ENCODE results near the gene CD6. TPM values are rescaled to one million over a fixed set of nuclear protein-coding genes. Genes with fewer than 3 reads are reported as not detected.

Gene CD6
- total and polyA plus RNA-seq, 9 donors: 0.42 to 3.4 (median 0.69) TPM

- Histone ChIP-seq H3K9me3 (no peaks in the 10 kb centered on the region), H3K27me3 (no peaks in the 10 kb centered on the region), H3K4me1 (ENCODE audit: insufficient read depth) (no peaks in the 10 kb centered on the region), H3K4me3 (no peak overlapping the region), H3K27ac (no peak overlapping the region), H3K36me3 (no peaks in the 10 kb centered on the region)
- TF ChIP-seq EP300 (IDR thresholded peaks at IDR 0.05): no peak
- no peak for TF ChIP-seq CTCF (IDR thresholded peaks at IDR 0.05)
- TF ChIP-seq POLR2A (IDR thresholded peaks at IDR 0.05): no peak
- no peak for DNase-seq
- intact Hi-C loops (cut with DNase I): no loop called here
- 88 to 97% (median 94%) methylated on average over 8 of the region's 8 CpGs for WGBS, 3 donors
Measured at GRCh38 chr11:60982184-60982583, 10.7 kb downstream of the CD6 start.

GRCh38 chr11:60984149-60984548 lies 12.7 kb downstream of the CD6 start:
- Histone ChIP-seq H3K36me3 (no peaks in the 10 kb centered on the region), H3K9me3 (no peaks in the 10 kb centered on the region), H3K27ac (no peak overlapping the region), H3K4me3 (no peak overlapping the region), H3K27me3 (no peaks in the 10 kb centered on the region), H3K4me1 (ENCODE audit: insufficient read depth) (no peaks in the 10 kb centered on the region)
- whole genome bisulfite sequencing, 3 donors: 70 to 79% (median 74%) methylated on average over 6 of the region's 6 CpGs
- DNase-seq: no peak
- TF ChIP-seq CTCF (IDR thresholded peaks at IDR 0.05) (no peak), POLR2A (IDR thresholded peaks at IDR 0.05) (no peak), EP300 (IDR thresholded peaks at IDR 0.05) (no peak)
- intact Hi-C loops (cut with DNase I): no loop called here

- WGBS, 3 donors: 54 to 61% (median 59%) methylated on average over 4 of the region's 4 CpGs
- no peaks in the 10 kb centered on the region for H3K9me3 ChIP-seq
- no peak for DNase-seq
- intact Hi-C loops (cut with DNase I): no loop called here
- H3K27me3 ChIP-seq: no peaks in the 10 kb centered on the region
- no peaks in the 10 kb centered on the region for H3K4me1 ChIP-seq (ENCODE audit: insufficient read depth)
- no peak overlapping the region for H3K4me3 ChIP-seq
- TF ChIP-seq EP300 (IDR thresholded peaks at IDR 0.05) (no peak), POLR2A (IDR thresholded peaks at IDR 0.05) (no peak)
- H3K27ac ChIP-seq: no peak overlapping the region
- H3K36me3 ChIP-seq: no peaks in the 10 kb centered on the region
Measured at GRCh38 chr11:60984636-60985035, 13.2 kb downstream of the CD6 start.

GRCh38 chr11:60985501-60985900 lies 14.0 kb downstream of the CD6 start:
- 88 to 90% (median 89%) methylated on average over 2 of the region's 2 CpGs for WGBS, 3 donors

More at GRCh38 chr11:60985501-60985900, 14.0 kb downstream of the CD6 start:
- Histone ChIP-seq H3K27ac (no peak overlapping the region), H3K4me3 (no peak overlapping the region), H3K4me1 (ENCODE audit: insufficient read depth) (no peaks in the 10 kb centered on the region), H3K9me3 (no peaks in the 10 kb centered on the region), H3K27me3 (no peaks in the 10 kb centered on the region), H3K36me3 (no peaks in the 10 kb centered on the region)
- TF ChIP-seq CTCF (IDR thresholded peaks at IDR 0.05) (no peak), EP300 (IDR thresholded peaks at IDR 0.05) (no peak), POLR2A (IDR thresholded peaks at IDR 0.05) (no peak)
- intact Hi-C loops (cut with DNase I): no loop called here
- no peak for DNase-seq

Measured in ovary (tissue), 9 donors.